Fibroblast of skin of abdomen (primary cell): ENCODE measurements around the gene NFRKB. TPM values are rescaled to one million over a fixed set of nuclear protein-coding genes. Genes with fewer than 3 reads are reported as not detected.

Experiments
- DNase-seq: peaks from one replicate; pipeline ENCODE4 v3.0.0-alpha.2; 2013
- polyA plus RNA-seq, 2 experiments: library from polyadenylated mRNA; unstranded; fragments of 120-200 nt; gene quantifications; one replicate each; pipeline ENCODE4 v1.2.1, GENCODE V29; 2013; ENCODE audit not compliant: insufficient read length in 2 of 2

The NFRKB gene
- polyA plus RNA-seq (2013, experiment 1 of 2; ENCODE audit: insufficient read length) = 13.6 TPM
- polyA plus RNA-seq (2013, experiment 2 of 2; ENCODE audit: insufficient read length) = 13.0 TPM

DNA sequence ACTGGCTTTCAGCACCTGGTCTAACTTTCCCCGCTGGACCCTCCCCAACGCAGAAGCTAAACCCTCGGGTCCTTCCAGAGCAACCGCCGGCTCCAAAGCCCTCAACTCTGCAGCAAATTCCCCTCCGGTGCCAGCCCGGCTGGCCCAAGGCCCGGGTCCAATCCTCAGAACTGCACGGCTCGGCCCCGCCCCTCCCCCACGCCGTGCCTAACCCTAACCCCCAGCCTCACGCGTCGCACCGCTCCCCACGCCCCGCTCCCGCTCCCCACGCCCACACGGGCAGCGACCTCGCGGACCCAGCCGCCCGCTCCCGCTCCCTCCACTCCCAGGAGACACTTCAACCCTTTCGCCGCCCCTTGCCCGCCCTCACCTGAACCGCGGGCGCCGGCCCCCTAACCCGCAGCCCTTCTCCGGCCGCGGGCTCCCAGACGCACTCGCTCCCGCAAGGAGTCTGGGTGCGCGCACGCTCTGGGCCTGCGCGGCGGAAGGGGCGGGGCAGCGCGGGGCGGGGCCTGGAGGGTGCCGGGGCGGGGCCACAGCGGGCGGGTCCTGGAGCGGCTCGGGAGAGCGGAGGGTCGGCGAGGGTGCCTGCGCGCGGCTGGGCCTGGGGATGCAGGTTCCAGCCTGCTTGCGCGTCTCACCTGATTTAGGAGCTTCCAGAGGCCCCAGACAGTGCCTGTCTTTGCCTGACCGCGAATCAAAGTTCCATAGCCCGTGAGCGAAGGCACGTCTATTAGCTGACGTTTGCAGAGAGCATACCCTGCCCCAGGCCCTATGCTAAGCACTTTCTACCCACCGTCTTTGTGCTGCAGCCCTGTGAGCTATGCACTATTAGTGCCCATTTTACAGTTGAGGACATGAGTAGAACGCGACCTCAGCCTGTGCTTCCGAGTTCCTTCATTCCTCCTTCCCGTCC is at the start of gene NFRKB:
TSS of gene NFRKB (minus strand) at position 453 of the 916 bp plus-strand sequence. CDS start 2,729 bp downstream, outside the sequence.
- DNase-seq = peak; percentile 78

DNA sequence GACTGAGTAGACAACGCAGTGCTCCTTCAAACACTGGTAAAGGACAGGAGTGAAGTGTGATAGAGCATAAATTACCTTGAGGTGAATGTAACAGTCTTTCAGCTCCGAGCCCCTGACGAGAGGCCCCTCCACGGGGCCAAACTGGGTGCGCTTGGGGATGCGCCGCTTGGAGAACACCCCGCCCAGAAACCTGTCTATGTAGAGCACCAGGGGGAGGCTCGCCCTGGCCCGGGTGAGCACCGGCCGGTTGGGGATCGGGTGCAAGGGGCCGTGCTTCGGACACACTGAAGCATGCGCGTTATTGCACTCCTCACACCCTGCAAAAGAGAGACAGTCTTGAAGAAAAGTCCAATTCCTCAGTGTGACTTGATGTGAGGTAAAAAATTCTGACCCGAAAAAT is 49.3 kb upstream of the NFRKB start:
- DNase-seq = no peak

DNA sequence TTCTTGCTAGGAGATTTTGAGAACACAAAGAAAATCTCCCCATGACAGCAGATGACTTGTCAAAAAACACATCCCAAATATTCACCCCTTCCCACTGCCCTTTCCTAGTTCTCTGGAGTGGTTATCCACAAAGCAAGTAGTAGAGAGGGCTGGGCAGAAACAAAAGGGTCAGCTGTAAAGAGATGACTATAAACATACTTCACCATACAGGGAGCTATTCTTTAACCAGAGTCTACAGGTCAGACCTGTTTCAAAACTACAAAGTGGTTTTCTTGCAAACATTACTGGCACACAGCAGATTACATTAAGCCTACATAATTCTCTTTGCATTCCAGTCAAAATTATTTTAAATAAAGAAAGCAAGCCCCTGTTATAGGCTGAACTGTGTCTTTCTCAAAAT is 47.7 kb upstream of the NFRKB start:
- DNase-seq = no peak

DNA sequence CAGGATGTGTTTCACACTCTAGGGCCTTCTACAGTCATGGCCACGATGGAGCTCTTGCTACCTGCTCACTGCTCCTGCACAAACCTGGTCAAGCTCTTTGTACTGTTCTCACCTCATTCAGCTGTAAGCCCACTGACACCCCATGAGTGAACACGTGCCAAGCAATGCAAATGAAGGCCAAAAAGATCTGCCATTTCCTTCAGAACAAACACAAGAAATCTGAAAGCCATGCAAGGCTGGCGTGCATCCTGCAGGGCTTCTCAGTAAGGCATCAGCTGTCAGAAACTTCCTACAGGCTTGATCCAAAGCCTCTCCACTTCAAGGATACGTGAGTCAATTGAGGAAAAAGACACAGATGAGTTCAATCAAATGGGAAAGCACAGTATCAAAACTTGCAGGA is 44.1 kb upstream of the NFRKB start:
- DNase-seq = no peak

DNA sequence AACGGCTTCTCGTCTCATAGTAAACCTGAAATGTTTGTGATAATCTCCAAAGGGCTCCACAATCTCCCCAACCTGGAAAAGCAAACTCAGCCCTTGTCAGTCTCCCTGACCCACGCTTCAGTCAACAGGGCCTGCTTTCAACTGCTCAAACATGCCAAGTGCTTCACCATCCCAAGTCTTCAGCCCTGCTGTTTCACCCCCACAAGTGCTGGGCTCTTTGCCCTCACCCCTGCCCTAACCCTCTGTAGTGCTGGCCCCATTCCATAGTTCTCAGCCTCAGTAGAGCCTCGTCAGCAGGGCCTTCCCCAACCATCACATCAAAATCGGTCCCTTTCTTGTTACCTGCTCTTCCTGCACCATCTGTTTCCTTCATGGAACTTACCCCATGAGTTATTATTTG is 43.4 kb upstream of the NFRKB start:
- no peak for DNase-seq

DNA sequence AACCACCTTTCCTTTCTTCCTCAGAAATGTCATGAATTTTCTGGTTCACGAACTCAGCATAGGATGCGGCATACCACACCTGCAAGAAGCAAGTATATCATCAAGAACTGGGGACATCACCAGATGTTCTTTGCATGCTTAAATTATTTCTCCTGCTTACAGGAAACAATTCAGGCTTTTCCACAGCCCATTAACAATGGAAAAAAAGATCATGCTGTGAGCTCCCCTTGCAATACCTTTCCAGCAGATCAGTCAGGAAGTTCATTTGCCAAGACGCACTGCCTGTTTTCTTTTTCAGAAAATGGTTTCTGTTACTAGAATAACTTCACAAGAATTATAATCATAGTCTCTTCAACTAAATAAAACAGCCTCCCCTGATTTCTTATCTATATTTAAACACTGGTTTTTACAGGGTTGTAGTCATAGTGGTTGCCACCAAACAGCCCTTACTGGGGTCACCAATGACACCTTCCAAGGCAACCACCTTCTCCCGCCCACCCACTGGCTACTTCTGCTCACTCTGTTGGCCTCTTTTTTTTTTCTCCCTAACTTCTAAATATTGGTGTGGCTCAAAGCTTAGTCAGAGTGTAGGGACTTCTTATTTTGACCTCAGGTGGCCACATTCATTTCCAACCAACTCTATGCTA is 42.3 kb upstream of the NFRKB start:
- DNase-seq = no peak

DNA sequence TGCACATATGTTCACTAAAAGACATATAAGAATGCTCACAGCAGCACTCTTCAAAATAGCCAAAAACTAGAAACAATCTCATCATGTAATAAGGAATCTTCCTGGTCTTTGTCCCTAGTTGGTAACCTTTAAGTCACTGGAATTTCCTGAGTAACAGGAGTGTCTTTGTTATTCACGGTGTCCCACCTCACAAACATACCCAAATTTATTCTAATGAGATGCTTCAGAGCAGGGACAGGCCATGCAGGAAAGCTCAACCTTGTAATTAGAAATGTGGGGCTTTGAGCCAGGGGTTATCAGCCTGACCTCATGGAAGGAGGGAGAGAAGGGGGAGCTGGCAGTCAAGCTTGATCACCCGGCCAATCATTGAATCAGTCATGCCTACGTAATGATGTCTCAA is 40.3 kb upstream of the NFRKB start:
- no peak for DNase-seq

DNA sequence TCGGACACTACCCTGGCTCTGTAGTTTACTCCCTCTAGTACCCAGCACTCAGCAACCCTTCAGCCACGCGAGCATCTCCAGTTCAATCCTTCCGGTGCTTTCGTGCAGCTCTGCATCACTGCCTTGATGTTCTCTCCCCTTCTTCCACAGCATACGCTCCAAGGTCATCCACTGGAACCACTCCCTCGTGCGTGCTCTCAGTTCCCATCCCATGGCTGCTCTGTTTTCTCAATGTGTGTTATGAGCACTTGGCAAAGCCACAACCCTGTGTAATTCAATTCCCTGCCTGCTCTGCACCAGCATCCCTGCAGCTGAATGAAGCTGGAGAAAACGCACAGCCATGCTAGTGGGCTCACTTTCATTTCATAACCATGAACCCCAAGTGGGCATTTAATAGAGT is 38.5 kb upstream of the NFRKB start:
- DNase-seq = no peak

DNA sequence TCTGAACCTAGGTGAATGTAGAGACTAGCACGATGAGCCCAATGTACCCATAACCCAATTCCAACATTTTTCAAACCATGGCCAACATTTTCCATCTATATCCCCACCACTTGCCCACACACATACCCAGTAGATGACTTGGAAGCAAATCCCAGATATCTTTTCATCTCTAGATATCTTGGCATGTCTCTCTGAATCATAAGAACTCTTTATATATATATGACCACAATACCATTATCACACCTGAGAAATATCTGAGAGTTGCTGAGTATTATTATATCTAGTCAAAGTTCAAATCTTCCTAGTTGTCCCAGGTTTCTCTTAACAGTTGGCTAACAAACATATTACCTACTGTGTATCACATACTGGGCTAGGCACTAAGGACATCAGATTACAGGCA is 37.9 kb upstream of the NFRKB start:
- DNase-seq = no peak

DNA sequence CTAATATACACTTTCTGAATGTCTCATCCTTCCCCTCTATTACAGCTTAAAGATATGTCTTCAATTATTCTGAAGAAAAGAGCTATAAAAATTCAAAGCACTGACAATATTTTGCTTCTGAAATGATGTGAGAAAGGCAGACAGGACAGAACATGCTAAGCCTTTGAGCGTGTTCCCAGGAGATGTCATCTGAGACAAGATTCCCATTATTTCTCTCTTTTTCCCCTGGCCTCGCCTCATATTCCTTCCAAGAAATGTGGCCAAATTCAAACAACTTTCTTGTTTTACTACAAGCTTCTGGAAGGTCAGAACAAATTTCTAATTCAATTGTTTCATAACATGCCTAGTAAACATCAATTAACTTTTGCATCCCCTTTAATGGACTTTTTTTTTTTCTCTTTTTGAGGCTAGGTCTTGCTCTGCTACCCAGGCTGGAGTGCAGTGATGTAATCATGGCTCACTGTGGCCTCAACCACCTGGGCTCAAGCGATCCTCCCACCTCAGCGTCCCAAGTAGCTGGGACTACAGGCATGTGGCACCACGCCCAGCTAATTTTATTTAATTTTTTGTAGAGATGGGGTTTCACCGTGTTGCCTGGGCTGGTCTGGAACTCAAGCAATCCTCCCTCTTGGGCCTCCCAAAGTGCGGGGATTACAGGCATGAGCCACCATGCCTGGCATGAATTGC is 37.1 kb upstream of the NFRKB start:
- no peak for DNase-seq

DNA sequence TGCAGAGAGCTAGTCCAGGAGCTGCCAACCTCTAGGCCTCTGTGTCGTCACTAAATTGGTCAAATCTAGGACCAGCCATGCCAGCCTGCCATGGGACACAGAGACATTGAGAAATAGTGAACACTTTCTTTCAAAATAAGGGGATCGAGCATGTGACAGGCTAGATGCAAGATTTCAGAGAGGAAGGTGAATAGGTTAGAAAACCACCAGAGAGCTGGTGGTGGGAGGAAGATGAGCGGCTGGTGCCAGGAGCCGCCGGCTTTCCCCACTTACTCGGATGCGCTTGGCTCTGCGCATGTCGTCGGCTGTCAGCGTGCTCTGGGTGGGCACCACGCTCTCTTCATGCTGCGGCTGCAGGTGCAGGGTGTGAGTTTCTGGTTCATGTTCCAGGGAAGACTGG is 35.4 kb upstream of the NFRKB start:
- DNase-seq = no peak

DNA sequence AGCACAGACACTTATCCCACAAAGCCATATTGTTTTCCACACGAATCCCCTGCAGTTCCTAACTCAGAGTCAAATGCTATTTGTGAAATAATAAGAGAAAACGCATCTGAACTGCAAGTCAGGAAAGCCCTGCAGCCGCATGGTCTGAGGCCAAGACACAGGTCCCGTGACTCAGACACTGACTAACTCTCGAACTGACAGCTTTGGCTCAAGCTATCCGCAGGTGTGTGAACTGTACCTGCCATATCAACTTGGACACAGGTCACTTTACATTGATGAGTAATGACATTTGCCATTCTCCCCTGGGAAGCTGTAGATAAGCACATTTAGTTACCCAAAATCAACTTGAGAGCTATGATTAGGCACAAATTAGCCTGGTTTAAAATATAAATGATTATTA is 34.9 kb upstream of the NFRKB start:
- DNase-seq = no peak

DNA sequence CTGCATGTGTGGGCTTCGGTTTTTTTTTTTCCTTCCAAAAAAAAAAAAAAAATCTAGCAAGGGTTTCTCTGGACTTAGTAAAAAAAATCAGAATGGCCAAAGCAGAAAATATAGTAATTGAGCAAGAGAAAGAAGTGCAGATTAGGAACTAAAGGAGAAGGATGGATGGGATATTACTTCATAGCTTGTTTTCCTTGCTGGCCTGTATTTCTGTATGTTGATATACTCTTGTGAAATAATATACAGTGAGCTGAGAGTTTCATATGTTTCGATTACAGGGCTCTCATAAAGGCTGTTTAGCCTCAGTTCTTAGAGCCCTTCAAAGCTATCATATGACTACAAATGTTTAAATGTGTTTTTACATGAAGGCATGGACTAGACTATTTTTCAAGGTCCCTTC is 34.3 kb upstream of the NFRKB start:
- DNase-seq = no peak

DNA sequence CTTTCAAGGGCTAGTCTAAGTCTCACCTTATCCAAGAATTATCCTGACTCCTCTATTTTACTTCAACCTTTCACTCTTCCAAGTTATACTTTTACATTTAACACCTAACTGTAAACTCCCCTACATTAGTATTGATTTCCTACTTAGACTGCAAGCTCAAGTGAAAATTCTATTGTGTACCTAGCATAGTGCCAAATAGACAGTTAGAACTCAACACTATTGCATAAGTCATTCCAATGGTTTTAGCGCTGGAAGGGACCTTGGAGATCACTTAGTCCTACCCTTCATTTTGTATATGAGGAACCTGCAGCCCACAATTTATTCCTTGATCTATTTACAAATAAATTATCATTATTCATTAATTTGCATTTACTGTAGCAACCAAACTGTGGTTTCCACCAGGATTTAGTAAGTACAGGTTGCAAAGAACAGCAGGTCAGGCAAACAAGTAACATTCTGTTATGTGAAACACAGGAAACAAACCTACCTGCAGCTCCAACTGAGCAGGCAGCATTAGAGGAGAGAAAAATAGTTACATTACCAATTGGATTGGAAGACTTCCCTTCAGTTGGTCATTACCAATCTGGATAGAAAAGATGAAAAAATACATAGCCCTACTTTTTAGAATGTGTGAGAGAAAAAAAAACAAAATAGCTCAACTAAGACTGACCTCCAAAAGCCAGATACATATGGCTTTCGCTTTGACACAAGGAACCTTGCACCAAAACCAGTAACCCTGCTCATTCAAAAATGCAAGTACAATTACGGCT is 33.7 kb upstream of the NFRKB start:
- no peak for DNase-seq

DNA sequence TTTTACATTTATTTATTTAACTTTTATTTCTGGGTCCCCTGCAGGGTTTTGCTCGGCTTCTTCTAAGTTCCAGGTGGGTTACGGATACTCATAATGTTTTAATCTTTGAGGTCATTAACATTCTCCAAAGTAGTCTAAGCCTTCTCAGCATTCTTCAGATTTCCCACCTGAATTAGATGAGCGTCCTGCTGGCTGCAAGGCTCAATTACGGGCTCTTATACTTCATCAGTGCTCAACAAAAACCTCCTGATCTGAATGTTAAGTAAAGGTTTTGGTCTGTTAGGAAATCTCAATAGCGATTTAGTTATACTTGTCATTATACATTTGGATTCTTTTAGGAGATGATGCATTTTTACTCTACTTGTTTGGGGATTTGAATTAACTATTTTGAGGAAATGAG is 27.3 kb upstream of the NFRKB start:
- no peak for DNase-seq

DNA sequence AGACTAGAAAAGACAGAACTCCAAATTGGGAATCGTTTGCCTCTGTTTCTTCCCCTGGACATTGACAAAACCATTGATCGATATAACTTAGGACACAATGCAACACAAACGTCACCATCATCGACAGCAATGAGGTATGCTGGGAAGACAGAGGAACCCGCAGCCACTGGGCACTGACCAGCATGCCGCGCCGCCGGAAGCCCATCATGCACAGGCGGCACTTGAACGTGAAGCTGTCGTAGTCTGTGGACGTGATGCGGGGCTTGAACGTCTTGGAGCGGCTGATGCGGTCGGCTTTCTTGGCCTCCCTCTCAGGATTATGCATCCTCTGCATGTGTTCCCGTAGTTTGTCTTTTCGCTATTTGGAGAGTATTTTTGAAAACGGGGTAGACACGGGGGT is 23.0 kb upstream of the NFRKB start:
- no peak for DNase-seq

DNA sequence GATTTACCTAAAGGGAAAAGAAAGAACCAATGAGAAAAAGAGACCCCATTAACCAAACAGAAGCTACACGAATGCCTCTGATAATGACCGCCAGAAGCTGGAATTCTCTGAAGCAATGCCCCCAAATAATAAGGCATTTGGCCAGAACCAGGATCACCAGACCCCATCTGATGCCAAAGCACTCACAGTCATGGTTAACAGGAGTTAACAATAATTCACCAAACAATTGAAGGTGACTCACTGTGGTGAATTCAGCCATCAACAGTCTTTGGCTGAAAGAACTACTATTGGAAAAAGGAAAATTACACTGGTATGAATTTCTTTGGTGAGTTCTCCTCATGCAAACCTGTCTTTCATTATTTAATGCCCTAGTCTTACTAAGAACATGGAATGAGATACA is 21.9 kb upstream of the NFRKB start:
- DNase-seq = peak; percentile 16

DNA sequence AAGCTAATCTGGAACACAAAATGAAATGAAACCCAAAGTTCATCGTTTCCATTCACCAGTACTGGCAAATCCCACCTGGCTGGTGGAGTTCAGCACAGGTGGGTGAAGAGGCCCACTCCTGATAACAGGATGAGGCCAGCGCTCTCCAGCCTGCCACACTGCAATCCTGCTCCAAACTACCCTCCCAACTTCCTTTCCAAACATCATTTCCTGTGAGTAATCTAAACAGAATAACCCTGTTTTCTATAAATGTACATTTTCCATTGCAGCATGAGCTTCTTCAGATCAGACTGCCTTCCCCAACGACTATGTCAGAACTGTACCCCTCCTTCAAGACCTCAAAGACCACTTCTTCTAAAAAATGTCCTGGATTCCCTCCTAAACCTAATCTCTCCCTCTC is 15.9 kb upstream of the NFRKB start:
- DNase-seq = peak; percentile 5

DNA sequence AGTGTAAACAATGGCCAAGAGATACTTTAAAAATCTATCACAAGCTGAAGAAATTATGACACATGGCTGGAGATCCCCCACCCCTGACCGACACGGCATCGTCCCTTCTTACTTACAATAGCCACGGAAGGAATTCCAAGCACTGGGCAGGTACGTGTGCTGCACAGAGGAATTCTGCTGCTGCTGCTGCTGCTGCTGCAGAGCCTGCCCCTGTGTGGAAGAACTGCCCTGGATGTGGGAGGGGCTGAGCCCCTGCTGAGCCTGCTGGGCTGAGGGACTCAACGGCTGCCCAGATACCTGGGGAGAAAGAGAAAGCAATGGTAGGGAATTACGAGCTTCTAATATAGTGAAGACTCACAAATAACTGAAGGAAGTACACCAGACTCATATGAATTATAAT is 15.0 kb upstream of the NFRKB start:
- DNase-seq = no peak

DNA sequence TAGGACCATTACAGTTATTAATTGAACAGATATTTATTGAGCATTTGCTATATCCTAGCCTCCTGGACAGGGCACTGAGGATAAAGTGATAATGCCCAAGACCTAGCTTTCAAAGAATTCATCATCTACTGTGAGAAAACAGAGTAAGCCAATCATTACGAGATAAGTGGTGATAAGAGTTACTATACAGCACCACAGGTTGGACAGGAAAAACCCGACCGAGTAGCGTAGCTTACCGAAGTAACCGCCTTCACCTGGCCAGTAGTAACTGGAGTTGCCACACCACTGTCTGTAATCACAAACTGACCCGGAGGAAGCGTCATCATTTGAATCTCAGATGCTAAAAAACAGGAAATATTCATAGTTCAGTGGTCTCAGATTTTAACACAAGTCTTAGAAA is 10.0 kb upstream of the NFRKB start:
- DNase-seq = no peak

DNA sequence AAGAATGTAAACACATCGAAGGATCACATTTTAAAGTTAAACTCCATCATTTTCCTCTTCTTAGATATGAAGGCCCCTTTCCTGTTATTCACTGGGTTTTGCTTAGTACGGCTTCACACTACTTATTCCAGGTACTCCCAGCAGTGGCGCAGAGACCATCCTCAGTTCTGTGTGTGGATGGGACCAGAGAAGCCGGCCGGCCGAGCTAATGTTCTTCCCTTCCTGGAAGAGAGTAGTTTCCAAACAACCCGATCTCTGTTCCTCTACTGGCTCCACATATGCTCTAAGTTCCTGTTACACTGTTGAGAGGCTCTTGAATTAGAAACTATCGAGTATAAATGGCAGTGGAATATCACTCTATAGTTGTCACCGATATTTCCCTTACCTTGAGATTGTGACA is 684 bp upstream of the NFRKB start:
- no peak for DNase-seq

DNA sequence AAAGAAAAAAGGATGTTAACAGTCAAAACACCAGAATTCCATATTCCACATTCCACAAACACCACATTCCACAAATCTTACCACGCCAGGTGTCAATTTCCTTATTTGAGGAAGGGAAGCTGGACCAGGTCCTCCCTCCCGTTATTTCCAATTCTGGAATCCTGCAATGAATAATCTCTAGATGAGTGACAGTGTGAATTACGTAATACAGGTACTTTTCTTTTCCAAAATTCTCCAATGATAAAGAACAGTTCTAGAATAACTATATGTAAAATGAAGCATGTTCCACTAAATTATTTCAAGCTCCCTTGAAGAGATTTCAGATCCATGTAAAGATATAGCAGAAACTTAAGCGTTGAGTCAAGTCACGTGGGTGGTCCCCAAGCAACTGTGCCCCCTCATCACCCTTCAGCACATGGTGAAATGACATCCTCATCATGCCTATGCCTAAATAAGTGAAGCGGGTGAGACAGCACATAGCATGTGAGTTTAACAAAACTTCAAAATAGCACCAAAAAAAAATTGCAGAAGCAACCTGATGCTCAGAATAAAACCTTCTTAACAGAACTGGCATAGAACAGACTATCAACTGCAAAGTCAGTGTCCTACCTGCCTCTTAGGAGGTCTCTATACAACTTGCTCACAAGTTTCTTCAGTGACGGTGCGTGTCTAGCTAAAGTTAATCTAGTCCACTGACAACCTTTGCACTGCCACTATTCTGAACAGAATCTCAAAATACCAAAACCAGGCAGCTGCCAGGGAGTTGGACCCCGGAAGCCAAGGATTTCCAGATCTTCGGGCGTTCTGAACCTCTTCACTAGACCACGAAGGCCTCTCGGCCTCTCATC is 876 bp downstream of the NFRKB start:
- no peak for DNase-seq
